Measurements from ENCODE around the gene KAZN. TPM values are rescaled to one million over a fixed set of nuclear protein-coding genes. Genes with fewer than 3 reads are reported as not detected.

KAZN gene
- total RNA-seq, 1 experiment from 2014 or later: 3.4 TPM

DNA sequence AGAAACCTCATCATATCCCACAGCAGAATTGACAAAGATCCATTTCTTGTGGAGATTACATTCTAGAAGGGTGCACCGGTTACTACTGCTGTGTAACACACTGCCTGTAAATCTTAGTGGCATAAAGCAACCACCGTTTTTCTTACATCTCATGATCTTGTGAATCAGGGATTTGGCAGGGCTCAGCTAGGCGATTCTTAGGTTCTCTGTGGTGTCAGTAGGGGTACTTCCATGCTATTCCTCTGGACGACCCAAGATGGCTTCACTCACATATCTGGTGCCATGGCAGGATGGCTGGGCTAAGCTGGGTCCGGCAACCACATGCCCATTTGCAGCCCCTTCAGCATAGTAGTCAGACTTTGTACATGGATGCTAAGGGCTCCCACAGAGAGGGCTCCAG lies 375.3 kb downstream of the KAZN start:
- H3K9me3 ChIP-seq: no peaks in the 10 kb centered on the region
- no peak for DNase-seq
- H3K27me3 ChIP-seq: no peaks in the 10 kb centered on the region
- H3K36me3 ChIP-seq: peaks cover 4% of the 10 kb centered on the region; the same call in 1 of the 2 replicates
- H3K4me3 ChIP-seq: no peak overlapping the region

DNA sequence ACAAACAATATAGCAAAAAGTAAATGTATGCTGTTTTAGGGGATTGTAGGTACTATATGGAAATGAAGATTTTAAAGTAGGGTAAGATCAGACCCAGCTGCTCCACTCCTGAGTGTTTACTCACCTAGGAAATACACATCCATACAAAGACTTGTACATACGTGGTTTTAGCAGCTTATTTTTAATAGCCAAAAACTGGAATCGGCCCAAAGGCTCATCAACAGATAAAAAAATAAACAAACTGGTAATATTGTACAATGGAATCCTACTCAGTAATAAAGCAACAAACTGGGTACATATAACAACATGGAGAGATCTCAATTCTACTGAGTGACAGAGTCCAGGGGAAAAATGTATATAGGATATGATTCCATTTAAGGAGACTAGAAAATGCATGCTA lies 375.9 kb downstream of the KAZN start:
- H3K4me3 ChIP-seq: no peak overlapping the region
- peaks cover 4% of the 10 kb centered on the region; the same call in 1 of the 2 replicates for H3K36me3 ChIP-seq
- no peak for DNase-seq
- H3K27me3 ChIP-seq: no peaks in the 10 kb centered on the region
- H3K9me3 ChIP-seq: no peaks in the 10 kb centered on the region

DNA sequence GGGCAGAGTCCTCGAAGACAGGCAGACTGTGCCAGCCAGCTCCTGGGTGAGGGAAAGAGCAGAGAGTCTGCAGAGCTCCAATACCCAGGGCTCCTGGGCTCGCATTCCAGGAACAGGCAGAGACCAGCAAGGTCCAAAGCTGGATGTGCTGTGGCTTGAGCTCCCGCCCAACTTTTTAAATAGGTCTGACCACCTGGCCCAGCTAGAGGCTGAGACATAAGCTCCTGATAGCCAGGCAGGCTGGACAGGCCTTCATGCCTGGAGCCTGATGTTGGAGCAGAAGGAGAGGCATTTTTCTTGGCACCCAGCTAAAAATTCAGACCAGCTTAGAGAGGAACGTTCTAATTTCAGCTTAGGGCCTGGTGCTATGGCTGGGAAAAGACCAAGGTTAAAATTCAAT lies 376.6 kb downstream of the KAZN start:
- H3K4me3 ChIP-seq: no peak overlapping the region
- peaks cover 4% of the 10 kb centered on the region; the same call in 1 of the 2 replicates for H3K36me3 ChIP-seq
- H3K27me3 ChIP-seq: no peaks in the 10 kb centered on the region
- DNase-seq: no peak
- H3K9me3 ChIP-seq: no peaks in the 10 kb centered on the region

DNA sequence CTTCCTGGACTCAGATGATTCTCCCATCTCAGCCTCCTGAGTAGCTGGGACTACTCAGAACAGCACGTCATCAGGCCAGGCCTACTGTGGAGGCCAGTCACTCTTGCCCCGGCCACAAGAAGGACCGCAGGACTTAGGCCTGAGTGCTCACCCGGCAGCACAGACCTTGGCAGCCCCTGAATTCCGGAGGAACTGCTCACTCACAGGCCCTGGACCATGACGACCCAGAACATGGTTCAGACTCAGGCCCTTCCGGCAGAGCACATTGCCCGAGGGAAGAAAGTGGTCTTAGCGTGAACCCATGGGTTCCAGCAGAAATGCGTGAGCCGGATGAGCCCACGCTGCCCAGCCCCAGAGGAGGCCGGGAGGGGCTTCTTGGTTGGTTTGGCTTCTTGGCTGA lies 377.8 kb downstream of the KAZN start:
- Histone ChIP-seq H3K9me3 (no peaks in the 10 kb centered on the region), H3K4me3 (no peak overlapping the region), H3K27me3 (no peaks in the 10 kb centered on the region), H3K36me3 (peaks cover 4% of the 10 kb centered on the region; the same call in 1 of the 2 replicates)
- no peak for DNase-seq

DNA sequence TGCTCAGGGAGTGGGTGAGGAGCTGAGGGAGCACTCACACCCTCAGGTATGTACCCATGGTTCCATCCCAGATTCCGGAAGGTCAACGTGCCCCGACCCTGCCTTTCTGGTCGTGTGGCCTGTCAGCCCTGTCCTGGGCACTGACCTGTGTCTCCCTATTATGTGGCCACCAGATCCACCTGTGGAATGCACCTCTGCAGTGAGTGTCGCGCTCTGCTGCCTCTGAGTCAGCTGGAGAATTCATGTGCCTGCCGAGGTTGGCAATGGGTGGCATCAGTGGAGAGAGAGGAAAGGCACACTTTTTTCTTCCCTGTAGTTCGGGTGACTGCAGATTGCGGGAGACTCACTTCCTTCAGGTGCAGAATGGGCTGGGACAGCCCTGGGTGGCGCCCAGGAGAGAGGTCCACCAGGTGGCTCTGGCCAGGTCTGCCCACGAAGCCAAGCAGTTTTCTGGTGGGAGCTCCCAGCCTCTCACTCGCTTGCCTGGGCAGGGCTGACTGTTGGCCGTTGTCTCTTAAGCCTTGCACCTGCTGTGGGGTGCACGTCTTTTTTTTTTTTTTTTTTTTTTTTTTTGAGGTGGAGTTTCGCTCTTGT lies 378.9 kb downstream of the KAZN start:
- peaks cover 2% of the 10 kb centered on the region; the same call in 1 of the 2 replicates for H3K36me3 ChIP-seq
- H3K27me3 ChIP-seq: no peaks in the 10 kb centered on the region
- DNase-seq: no peak
- no peaks in the 10 kb centered on the region for H3K9me3 ChIP-seq
- H3K4me3 ChIP-seq: no peak overlapping the region

DNA sequence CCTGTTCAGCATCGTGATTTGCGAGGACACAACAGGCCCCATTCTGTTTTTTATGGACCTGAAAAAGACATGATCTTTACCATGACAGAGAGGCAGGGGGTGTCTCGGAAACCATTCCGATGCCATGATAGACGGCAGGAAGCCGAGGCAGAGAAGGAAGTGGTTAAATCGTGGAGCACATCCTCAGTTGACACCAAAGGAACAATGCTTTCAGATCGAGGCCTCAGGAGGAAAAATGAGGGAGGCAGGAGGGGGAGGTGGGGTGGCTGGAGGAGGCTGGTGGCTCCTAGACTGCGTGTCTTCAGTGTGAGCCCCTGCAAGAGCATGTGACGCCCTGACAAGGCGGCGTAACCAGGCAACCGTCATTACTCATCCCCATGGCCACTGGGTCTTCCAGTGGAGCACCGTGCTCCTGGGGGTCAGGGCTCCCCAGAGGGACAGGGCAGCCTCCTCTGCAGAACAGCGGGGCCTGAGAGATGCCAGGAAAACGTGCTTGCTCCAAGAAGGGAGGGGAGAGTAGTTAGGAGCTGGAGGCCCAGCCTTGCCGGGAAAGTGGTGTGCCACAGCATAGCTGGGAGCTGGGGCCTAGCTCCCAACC lies 382.2 kb downstream of the KAZN start:
- DNase-seq: no peak
- no peaks in the 10 kb centered on the region for H3K36me3 ChIP-seq
- H3K27me3 ChIP-seq: no peaks in the 10 kb centered on the region
- no peaks in the 10 kb centered on the region for H3K9me3 ChIP-seq
- H3K4me3 ChIP-seq: no peak overlapping the region

DNA sequence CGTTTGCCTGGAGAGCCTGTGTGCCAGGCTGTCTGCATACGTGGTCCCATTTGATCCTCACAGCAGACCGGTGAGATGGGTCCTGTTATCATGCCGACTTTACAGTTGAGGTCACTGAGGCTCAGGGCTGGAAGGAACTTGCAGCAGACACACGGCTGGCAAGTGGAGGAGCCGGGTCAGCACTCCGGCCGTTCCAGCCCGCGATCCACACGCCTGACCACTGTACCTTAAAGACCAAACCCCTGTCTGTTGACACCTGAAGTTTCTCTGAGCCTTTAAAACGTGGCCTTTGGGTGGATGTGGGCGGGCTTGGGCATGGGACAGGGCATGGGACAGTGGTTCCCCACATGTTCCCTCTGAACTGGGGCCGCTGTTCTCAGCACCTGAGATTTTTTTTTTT lies 383.5 kb downstream of the KAZN start:
- DNase-seq: no peak
- Histone ChIP-seq H3K27me3 (no peaks in the 10 kb centered on the region), H3K4me3 (no peak overlapping the region), H3K9me3 (no peaks in the 10 kb centered on the region), H3K36me3 (no peaks in the 10 kb centered on the region)

DNA sequence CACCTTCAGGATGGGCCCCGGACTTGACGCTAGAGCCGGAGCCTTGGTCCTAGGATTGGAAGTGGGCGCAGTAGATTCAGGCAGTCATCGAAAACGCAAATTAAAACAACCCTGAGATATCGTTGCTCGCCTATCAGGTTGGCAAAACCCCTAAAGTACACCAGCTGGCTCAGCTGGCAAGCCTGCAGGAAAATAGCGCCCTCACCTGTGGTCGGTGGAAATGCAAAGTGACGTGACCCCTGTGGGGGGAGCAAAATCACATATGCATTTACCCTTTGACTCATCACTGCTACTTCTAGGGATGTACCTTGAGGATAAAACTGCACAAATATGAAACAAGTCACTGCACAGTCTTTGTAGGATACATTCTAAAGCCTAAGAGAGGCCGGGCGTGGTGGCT lies 384.8 kb downstream of the KAZN start:
- Histone ChIP-seq H3K36me3 (no peaks in the 10 kb centered on the region), H3K4me3 (no peak overlapping the region), H3K27me3 (no peaks in the 10 kb centered on the region), H3K9me3 (no peaks in the 10 kb centered on the region)
- no peak for DNase-seq

DNA sequence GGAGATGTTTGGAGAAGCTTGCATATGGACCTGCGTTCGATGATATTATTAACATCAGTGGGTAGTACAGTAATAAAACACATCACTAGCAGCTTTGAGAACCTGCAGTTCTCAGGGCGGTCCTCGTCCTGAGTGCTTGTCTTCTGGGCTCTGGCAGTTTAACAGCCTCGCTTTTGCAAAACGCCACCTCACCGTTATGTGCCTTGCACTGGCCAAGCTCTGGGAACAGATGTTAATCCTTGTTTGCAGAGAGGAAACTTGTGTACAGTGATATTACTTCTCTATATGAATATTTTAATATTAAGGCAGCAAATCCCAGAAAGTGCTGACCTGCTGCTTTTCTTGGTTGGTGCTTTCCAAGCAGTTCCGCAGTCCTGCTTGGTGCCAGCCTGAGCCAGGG lies 387.7 kb downstream of the KAZN start:
- DNase-seq: no peak
- no peaks in the 10 kb centered on the region for H3K36me3 ChIP-seq
- no peaks in the 10 kb centered on the region for H3K9me3 ChIP-seq
- no peak overlapping the region for H3K4me3 ChIP-seq
- H3K27me3 ChIP-seq: no peaks in the 10 kb centered on the region

DNA sequence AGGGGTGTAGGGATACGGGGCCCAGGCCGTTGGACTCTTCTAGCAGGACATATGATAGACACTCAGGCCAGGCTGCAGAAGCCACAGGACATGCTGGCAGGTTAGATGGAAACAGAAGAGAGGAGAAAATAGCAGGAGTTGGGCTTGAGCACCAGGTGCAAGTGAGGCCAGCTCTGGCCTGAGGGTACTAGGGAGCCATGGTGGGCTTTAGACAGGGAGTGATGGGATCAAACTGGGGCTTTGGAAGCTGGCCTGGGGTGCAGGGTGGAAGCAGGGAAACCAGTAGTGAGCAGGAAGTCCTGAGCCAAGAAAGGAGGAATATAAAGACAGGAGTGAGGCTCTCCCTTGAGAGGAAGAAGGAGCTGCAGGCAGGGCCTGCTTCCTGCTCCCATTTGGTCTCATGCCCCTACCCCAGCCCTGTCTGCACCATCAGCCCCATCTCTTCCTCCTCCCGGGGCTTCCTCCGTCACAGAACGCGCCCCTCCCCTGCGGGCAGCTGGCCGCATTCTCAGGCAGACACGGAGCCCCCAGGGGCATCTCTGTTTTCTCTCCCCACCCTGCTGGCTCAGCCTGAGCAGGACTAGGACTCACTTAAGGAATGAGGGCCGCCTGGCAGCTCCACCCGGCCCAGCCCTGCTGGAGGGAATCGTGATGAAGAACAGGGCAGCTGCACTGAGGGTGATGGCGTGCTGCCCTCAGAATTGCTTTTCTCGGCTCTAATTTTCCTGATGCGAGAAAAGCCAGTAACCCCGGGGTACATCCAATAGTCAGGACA lies 389.5 kb downstream of the KAZN start:
- Histone ChIP-seq H3K27me3 (no peaks in the 10 kb centered on the region), H3K36me3 (no peaks in the 10 kb centered on the region), H3K4me3 (no peak overlapping the region), H3K9me3 (no peaks in the 10 kb centered on the region)
- DNase-seq: no peak

DNA sequence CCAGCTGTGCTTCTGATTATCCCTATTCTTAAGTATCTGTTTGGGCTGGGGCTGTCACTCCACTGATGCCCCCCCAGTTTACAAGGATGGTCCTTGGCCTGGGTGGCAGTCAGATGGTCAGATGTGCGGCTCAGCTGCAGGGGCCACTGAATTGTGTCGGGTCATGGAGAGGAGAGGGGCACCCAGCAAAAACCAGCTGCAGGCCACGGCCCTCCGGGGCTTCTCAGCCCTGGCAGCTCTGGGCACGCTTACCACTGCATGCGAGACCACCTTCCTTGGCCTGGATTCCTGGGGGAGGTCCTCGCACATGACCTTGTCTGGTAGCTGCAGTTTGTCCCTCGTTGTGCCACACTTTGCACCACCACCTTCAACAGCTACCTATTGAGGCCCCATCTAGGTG lies 390.2 kb downstream of the KAZN start:
- DNase-seq: no peak
- no peak overlapping the region for H3K4me3 ChIP-seq
- no peaks in the 10 kb centered on the region for H3K9me3 ChIP-seq
- no peaks in the 10 kb centered on the region for H3K27me3 ChIP-seq
- no peaks in the 10 kb centered on the region for H3K36me3 ChIP-seq

DNA sequence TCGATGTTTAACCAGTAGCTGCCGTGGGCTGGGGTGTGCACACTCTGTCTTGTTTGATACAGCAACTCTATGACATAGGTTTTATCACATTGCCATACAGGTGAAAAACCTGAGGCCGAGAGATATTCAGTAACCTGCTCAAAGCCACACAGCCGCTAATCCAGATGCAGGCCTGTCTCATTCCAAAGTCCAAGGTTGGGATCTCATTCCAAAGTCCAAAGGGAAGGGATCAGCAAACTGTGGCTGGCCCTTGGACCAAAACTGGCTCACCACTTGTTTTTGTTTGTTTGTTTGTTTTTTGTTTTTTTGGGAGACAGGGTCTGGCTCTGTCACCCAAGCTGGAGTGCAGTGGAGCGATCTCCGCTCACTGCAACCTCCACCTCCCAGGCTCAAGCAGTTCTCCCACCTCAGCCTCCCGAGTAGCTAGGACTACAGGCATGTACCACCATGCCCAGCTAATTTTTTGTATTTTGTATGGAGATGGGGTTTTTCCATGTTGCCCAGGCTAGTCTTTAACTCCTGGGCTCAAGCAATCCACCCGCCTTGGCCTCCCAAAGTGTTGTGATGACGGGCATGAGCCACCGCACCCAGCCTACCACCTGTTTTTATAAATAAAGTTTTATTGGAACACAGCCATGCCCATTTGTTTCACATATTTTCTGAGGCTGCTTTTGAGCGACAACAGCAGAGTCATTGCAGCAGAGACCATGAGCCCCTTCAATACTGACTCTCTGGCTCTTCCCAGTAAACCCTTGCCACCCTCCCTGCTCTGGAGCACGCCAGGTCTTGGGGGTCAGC lies 391.6 kb downstream of the KAZN start:
- no peaks in the 10 kb centered on the region for H3K27me3 ChIP-seq
- DNase-seq: no peak
- H3K9me3 ChIP-seq: no peaks in the 10 kb centered on the region
- no peak overlapping the region for H3K4me3 ChIP-seq
- H3K36me3 ChIP-seq: no peaks in the 10 kb centered on the region

DNA sequence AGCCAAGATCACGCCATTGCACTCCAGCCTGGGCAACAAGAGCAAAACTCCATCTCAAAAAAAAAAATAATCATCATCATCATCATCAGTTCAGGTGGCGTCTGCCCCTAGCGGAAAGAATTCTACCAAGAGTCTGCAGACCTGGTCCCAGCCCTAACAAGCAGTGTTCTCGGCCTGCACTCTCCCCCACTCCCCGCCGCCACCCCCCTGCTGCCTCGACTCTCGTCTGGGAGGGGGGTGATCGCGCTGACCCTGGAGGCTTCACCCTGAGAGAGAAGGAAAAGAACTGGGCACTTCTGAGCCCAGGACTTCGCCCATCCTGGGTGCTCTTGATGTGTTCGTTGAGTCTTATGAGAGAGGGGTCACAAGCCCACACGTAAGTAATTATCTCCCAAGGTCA lies 394.9 kb downstream of the KAZN start:
- Histone ChIP-seq H3K4me3 (no peak overlapping the region), H3K36me3 (no peaks in the 10 kb centered on the region), H3K27me3 (no peaks in the 10 kb centered on the region), H3K9me3 (no peaks in the 10 kb centered on the region)
- DNase-seq: no peak

DNA sequence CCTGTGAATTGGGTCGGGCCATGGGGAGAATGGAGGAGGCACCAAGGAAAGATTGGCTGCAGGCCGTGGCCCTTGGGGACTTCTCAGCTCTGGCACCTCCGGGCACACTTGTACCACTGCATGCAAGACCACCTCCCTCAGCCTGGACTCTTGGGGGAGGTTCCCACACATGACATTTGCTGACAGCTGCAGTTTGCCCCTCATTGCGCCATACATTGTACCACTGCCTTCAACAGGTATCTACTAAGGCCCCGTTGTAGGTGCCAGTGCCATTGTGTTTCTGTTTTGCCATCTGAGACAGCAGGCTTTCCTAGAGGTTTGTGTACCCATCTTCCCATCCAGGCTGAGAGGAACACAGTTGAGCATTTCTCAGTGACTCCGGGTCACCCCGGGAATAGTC lies 395.7 kb downstream of the KAZN start:
- no peaks in the 10 kb centered on the region for H3K36me3 ChIP-seq
- no peaks in the 10 kb centered on the region for H3K27me3 ChIP-seq

DNA sequence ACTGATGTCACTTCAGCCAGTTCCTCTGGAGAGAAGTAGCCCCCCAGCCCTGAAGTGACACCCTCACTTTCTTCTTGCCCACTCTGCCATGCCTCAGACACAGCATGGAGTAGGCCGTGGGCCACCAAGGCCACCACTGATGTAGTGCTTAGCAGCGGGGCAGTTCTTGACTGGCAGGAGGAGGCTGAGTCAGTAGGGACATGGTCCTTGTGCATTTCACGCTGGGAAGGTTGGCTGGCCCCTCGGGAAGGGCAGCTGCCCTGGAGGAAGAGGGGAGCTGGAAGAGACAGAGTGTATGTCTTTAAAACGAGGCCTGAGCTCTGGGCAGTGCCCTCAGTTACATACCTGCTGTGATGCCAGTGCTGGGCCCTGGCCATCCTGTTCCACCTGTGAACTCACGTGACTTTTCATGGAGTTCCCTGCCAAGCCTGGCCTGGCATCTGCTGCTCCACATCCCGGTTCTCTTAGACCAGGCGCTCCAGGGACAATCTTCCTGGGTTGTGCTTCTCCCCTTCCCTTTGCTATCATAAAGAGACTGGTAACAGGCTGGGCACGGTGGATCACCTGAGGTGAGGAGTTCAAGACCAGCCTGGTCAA lies 396.5 kb downstream of the KAZN start:
- H3K36me3 ChIP-seq: no peaks in the 10 kb centered on the region
- no peak for DNase-seq
- H3K9me3 ChIP-seq: no peaks in the 10 kb centered on the region
- H3K27me3 ChIP-seq: no peaks in the 10 kb centered on the region
- no peak overlapping the region for H3K4me3 ChIP-seq

More for the DNA sequence above, 395.7 kb downstream of the KAZN start:
- Histone ChIP-seq H3K4me3 (no peak overlapping the region), H3K9me3 (no peaks in the 10 kb centered on the region)
- no peak for DNase-seq

DNA sequence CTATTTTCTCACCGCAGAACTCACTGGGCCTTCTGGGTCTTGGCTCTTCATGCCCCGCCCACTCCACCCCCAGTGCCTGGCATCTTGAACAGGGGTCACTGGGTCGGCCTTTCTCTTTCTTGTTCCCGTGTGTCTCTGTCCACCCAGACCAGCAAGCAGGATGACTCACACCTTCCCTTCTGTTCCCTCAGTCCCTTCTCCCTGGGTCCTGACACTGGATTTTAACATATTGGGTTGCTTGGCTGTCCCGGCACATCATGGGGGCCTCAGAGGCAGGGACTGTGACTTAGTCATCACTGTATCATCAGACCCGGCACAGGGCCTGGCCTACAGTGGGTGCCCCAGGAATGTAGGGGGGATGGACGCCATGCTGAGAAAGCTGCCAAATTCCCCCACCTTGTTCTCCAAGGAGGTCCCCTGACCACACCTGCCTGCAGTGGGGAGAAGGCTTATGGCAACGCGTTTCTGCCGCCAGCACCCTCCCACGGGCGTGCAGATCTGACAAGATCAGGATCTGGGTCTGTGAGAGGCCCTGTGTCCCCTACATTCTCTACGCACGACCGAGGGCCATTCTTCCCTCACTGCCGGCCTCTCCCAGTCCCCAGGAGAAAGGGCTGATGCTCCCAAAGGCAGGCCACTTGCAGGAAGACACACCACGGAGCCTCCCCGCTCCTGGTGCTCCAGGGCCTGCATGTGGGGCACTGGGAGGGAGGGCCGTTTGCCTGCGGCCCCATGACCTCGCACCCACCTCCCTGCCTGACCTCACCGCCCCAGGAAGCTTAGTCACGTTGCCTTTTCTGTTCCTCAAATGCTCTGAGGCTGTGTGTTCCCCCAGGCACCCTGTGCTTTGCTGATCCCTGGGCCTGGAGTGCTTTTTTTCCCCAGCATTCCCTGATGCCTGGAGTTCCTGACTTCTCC lies 397.9 kb downstream of the KAZN start:
- peak; percentile 59 for DNase-seq
- Histone ChIP-seq H3K4me3 (no peak overlapping the region), H3K9me3 (no peaks in the 10 kb centered on the region), H3K27me3 (no peaks in the 10 kb centered on the region), H3K36me3 (no peaks in the 10 kb centered on the region)
